Hepatocyte (in vitro differentiated cells): Measurements from ENCODE around the gene PRKACA. TPM values are rescaled to one million over a fixed set of nuclear protein-coding genes. Genes with fewer than 3 reads are reported as not detected.

Experiments
- DNase-seq: peaks from one replicate; pipeline ENCODE4 v3.0.0-alpha.2; 2016; ENCODE audit warnings: low spot score
- H2AFZ ChIP-seq: fragments of 200-600 bp; sonication (generic); 2 replicates; pipeline ENCODE4 v1.6.0; 2016; ENCODE audit warnings: antibody characterized with exemption, mild to moderate bottlenecking
- H3K27ac ChIP-seq: fragments of 200-600 bp; sonication (generic); 2 replicates; pipeline ENCODE4 v1.5.1; 2016; ENCODE audit warnings: mild to moderate bottlenecking
- H3K27me3 ChIP-seq: fragments of 200-600 bp; sonication (generic); 2 replicates; pipeline ENCODE4 v1.6.1; 2016
- H3K36me3 ChIP-seq: fragments of 200-600 bp; sonication (generic); replicated peaks from 2 replicates; pipeline ENCODE4 v1.5.1; 2016; ENCODE audit warnings: low read depth; ENCODE audit not compliant: insufficient read depth
- H3K4me1 ChIP-seq: fragments of 200-600 bp; sonication (generic); 2 replicates; pipeline ENCODE4 v1.5.1; 2016; ENCODE audit warnings: mild to moderate bottlenecking, moderate library complexity; ENCODE audit not compliant: insufficient read depth
- H3K4me2 ChIP-seq: fragments of 200-600 bp; sonication (generic); 2 replicates; pipeline ENCODE4 v1.6.0; 2016
- H3K4me3 ChIP-seq: fragments of 200-600 bp; sonication (generic); 2 replicates; pipeline ENCODE4 v1.5.1; 2016; ENCODE audit warnings: mild to moderate bottlenecking
- H3K79me2 ChIP-seq: fragments of 200-600 bp; sonication (generic); 2 replicates; pipeline ENCODE4 v1.6.0; 2017; ENCODE audit warnings: mild to moderate bottlenecking
- H3K9me2 ChIP-seq: fragments of 200-600 bp; sonication (generic); replicated peaks from 2 replicates; pipeline ENCODE4 v1.6.0; 2017; ENCODE audit warnings: mild to moderate bottlenecking; ENCODE audit not compliant: insufficient read depth
- H3K9me3 ChIP-seq: fragments of 200-600 bp; sonication (generic); 2 replicates; pipeline ENCODE4 v1.5.1; 2016; ENCODE audit warnings: low read depth, mild to moderate bottlenecking
- H4K20me1 ChIP-seq: fragments of 200-600 bp; sonication (generic); 2 replicates; pipeline ENCODE4 v1.6.0; 2016; ENCODE audit warnings: mild to moderate bottlenecking; ENCODE audit not compliant: insufficient read depth, poor library complexity, severe bottlenecking
- CTCF ChIP-seq: fragments of 200-600 bp; sonication (generic); IDR thresholded peaks from 2 replicates; pipeline ENCODE4 v1.5.1; 2016; ENCODE audit warnings: antibody characterized with exemption, mild to moderate bottlenecking; ENCODE audit not compliant: poor library complexity
- EZH2 ChIP-seq: fragments of 200-600 bp; sonication (generic); IDR thresholded peaks from 2 replicates; pipeline ENCODE4 v1.6.1; 2016; ENCODE audit warnings: antibody characterized with exemption, mild to moderate bottlenecking, borderline replicate concordance
- EZH2phosphoT487 ChIP-seq: fragments of 200-600 bp; sonication (generic); IDR thresholded peaks from one replicate; pipeline ENCODE4 v1.6.1; 2018; ENCODE audit warnings: antibody characterized with exemption, mild to moderate bottlenecking, low read depth, moderate library complexity; ENCODE audit not compliant: unreplicated experiment, severe bottlenecking
- WGBS: methylation state at CpG from one replicate; pipeline ENCODE4 v1.1.6; 2016; ENCODE audit warnings: low lambda C conversion rate; ENCODE audit errors: missing lambda C conversion rate; 5-methylcytosine and 5-hydroxymethylcytosine counted together
- polyA plus RNA-seq: library from polyadenylated mRNA; unstranded; fragments of >200 nt; fragmentation: Nextera tagmentation; extraction: Ambion mirVana; gene quantifications from 2 replicates; pipeline ENCODE4 v1.2.1, GENCODE V29; 2016
- total RNA-seq: library from RNA; depleted of rRNA; stranded (reverse); fragments of >200 nt; gene quantifications from 2 replicates; pipeline ENCODE4 v1.2.3, GENCODE V29; 2014

Gene PRKACA
- total and polyA plus RNA-seq, 2 experiments from 2014 or later: 13.4 to 41.5 TPM

GRCh38 chr19:14086098-14086497 lies 31.5 kb downstream of the PRKACA start:
- DNase-seq: no peak
- Histone ChIP-seq H3K27ac (no peak overlapping the region), H3K9me2 (no peaks in the 10 kb centered on the region), H3K4me3 (no peak overlapping the region), H3K4me1 (peaks cover 6% of the 10 kb centered on the region), H3K4me2 (peak overlapping the region; percentile 77), H3K9me3 (no peaks in the 10 kb centered on the region), H3K27me3 (no peaks in the 10 kb centered on the region), H4K20me1 (peaks cover 7% of the 10 kb centered on the region), H3K79me2 (peaks cover 15% of the 10 kb centered on the region), H2AFZ (no peak overlapping the region), H3K36me3 (no peaks in the 10 kb centered on the region)
- TF ChIP-seq CTCF: no peak
- TF ChIP-seq EZH2: no peak
- no peak for TF ChIP-seq EZH2phosphoT487
- whole genome bisulfite sequencing: 69% methylated on average over 5 of the region's 5 CpGs

- 33% methylated on average over 47 of the region's 54 CpGs for WGBS
- no peaks in the 10 kb centered on the region for H3K9me3 ChIP-seq
- peak; percentile 33 for DNase-seq
- peaks cover 7% of the 10 kb centered on the region for H4K20me1 ChIP-seq
- no peak within 1 kb of the TSS for H2AFZ ChIP-seq
- H3K36me3 ChIP-seq: no peaks in the 10 kb centered on the region
- no peaks in the 10 kb centered on the region for H3K9me2 ChIP-seq
- H3K27me3 ChIP-seq: no peaks in the 10 kb centered on the region
- H3K27ac ChIP-seq: no peak within 1 kb of the TSS
- peak within 1 kb of the TSS; percentile 77 for H3K4me2 ChIP-seq
- H3K79me2 ChIP-seq: peaks cover 15% of the 10 kb centered on the region
- H3K4me3 ChIP-seq: no peak within 1 kb of the TSS
- peaks cover 6% of the 10 kb centered on the region for H3K4me1 ChIP-seq
- TF ChIP-seq EZH2phosphoT487 (no peak), CTCF (no peak), EZH2 (no peak)
Observed at GRCh38 chr19:14085309-14085995, 32.1 kb downstream of the PRKACA start, which contains the start of gene C19orf67. Gene C19orf67 (minus strand): TSS chr19:14085783. CDS start chr19:14085627, 156 bp downstream.

- Histone ChIP-seq H3K79me2 (peaks cover 21% of the 10 kb centered on the region), H2AFZ (no peak overlapping the region), H3K4me2 (peak overlapping the region; percentile 87), H3K4me3 (no peak overlapping the region), H3K4me1 (peaks cover 11% of the 10 kb centered on the region), H3K9me2 (no peaks in the 10 kb centered on the region), H3K27ac (peak overlapping the region; percentile 85), H4K20me1 (no peaks in the 10 kb centered on the region), H3K36me3 (no peaks in the 10 kb centered on the region), H3K9me3 (no peaks in the 10 kb centered on the region), H3K27me3 (no peaks in the 10 kb centered on the region)
- no peak for DNase-seq
- TF ChIP-seq EZH2phosphoT487 (no peak), EZH2 (no peak), CTCF (no peak)
- WGBS: 58% methylated on average over 1 of the region's 1 CpG
Observed at GRCh38 chr19:14082675-14082960, 34.9 kb downstream of the PRKACA start.
